Peyer's patch (tissue), 4 donors: ENCODE results near the gene MORN5.

Experiments used
- POLR2A ChIP-seq, 2 donors: fragments of 450-650 bp; IDR thresholded peaks; one replicate each; pipeline ENCODE4 v1.5.1; 2017; ENCODE audit warnings: antibody characterized with exemption in 2 of 2, mild to moderate bottlenecking in 2 of 2, moderate library complexity in 2 of 2
- TF ChIP-seq, protein P1 (sequence below), 6 experiments: fragments of 450-650 bp in 4 of 6; fragments of 200-600 bp in 2 of 6; sonication (generic) in 1 of 6; IDR thresholded peaks; one replicate each; pipeline ENCODE4 v1.5.1; 2017 to 2019; ENCODE audit warnings: antibody characterized with exemption in 6 of 6, mild to moderate bottlenecking in 3 of 6, moderate library complexity in 1 of 6

DNA sequence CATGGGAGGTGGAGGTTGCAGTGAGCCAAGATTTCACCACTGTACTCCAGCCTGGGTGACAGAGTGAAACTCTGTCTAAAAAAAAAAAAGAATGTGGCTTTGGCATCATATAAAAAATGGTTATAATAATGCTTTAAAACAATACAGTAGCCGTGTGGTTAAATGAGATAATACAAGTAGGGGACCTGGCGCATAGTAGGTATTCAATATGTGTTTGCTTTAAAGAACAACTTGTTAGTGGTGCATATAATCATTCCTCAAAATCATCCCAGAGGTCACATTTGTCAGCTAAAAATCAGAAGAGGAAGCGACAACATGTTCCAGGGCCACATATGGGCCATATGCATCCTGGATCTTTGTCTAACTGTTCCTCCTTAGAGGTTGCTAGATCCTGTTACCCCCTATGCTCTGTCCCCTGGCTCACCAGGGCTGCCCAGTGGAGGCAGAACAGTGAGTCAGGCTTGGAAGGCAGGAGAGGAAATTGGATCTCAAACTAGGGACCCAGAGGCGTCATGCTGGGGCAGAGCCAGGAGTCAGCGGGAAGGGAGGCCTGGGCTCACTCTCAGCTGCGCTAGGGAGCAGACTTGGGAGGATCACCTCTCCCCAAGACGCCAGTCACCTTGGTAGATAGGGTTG lies 41.4 kb downstream of the MORN5 start:
- TF ChIP-seq, protein P1, sequence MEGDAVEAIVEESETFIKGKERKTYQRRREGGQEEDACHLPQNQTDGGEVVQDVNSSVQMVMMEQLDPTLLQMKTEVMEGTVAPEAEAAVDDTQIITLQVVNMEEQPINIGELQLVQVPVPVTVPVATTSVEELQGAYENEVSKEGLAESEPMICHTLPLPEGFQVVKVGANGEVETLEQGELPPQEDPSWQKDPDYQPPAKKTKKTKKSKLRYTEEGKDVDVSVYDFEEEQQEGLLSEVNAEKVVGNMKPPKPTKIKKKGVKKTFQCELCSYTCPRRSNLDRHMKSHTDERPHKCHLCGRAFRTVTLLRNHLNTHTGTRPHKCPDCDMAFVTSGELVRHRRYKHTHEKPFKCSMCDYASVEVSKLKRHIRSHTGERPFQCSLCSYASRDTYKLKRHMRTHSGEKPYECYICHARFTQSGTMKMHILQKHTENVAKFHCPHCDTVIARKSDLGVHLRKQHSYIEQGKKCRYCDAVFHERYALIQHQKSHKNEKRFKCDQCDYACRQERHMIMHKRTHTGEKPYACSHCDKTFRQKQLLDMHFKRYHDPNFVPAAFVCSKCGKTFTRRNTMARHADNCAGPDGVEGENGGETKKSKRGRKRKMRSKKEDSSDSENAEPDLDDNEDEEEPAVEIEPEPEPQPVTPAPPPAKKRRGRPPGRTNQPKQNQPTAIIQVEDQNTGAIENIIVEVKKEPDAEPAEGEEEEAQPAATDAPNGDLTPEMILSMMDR (IDR thresholded peaks at IDR 0.05) = no peak
- TF ChIP-seq POLR2A (IDR thresholded peaks at IDR 0.05) = no peak
